Stimulated activated naive CD8-positive, alpha-beta T cell treated with anti-CD3 and anti-CD28 coated beads, Interleukin-15, Interleukin-2, amounts not matched to agents 100 ng/mL and 50 ng/mL, for 24 hours (primary cell): ENCODE data around the gene NR3C1.

Experiments used
- H3K27ac Mint-ChIP-seq: one replicate; pipeline ENCODE4 v1.8.0; 2021; ENCODE audit warnings: mild to moderate bottlenecking, mixed read lengths
- H3K27me3 Mint-ChIP-seq: one replicate; pipeline ENCODE4 v1.8.0; 2021; ENCODE audit warnings: mixed read lengths
- H3K36me3 Mint-ChIP-seq: one replicate; pipeline ENCODE4 v1.8.0; 2021; ENCODE audit warnings: low read depth, mixed read lengths
- H3K4me1 Mint-ChIP-seq: one replicate; pipeline ENCODE4 v1.8.0; 2021; ENCODE audit warnings: low read depth, mixed read lengths
- H3K4me3 Mint-ChIP-seq: one replicate; pipeline ENCODE4 v1.8.0; 2021; ENCODE audit warnings: mild to moderate bottlenecking, mixed read lengths
- H3K9me3 Mint-ChIP-seq: one replicate; pipeline ENCODE4 v1.8.0; 2021; ENCODE audit warnings: mixed read lengths

NR3C1 gene

GRCh38 chr5:143373076-143373475 is 30.4 kb downstream of the NR3C1 start:
- H3K27me3 Mint-ChIP-seq = no peaks in the 10 kb centered on the region
- H3K27ac Mint-ChIP-seq = no peak overlapping the region
- H3K4me1 Mint-ChIP-seq = peaks cover 65% of the 10 kb centered on the region
- H3K9me3 Mint-ChIP-seq = no peaks in the 10 kb centered on the region
- peaks cover 32% of the 10 kb centered on the region for H3K36me3 Mint-ChIP-seq
- H3K4me3 Mint-ChIP-seq = no peak overlapping the region

- Mint-ChIP-seq H3K4me3 (no peak overlapping the region), H3K27ac (no peak overlapping the region), H3K9me3 (no peaks in the 10 kb centered on the region), H3K36me3 (peaks cover 38% of the 10 kb centered on the region), H3K27me3 (no peaks in the 10 kb centered on the region), H3K4me1 (peaks cover 63% of the 10 kb centered on the region)
Observed at GRCh38 chr5:143372187-143372829, 31.2 kb downstream of the NR3C1 start.

- H3K4me3 Mint-ChIP-seq = no peak overlapping the region
- H3K9me3 Mint-ChIP-seq = peaks cover 5% of the 10 kb centered on the region
- H3K27me3 Mint-ChIP-seq = no peaks in the 10 kb centered on the region
- no peak overlapping the region for H3K27ac Mint-ChIP-seq
- peaks cover 63% of the 10 kb centered on the region for H3K4me1 Mint-ChIP-seq
- peaks cover 48% of the 10 kb centered on the region for H3K36me3 Mint-ChIP-seq
Observed at GRCh38 chr5:143370440-143370839, 33.0 kb downstream of the NR3C1 start.

- peaks cover 78% of the 10 kb centered on the region for H3K4me1 Mint-ChIP-seq
- H3K36me3 Mint-ChIP-seq = peaks cover 63% of the 10 kb centered on the region
- H3K27me3 Mint-ChIP-seq = no peaks in the 10 kb centered on the region
- H3K27ac Mint-ChIP-seq = peak overlapping the region; percentile 66
- no peak overlapping the region for H3K4me3 Mint-ChIP-seq
- peaks cover 19% of the 10 kb centered on the region for H3K9me3 Mint-ChIP-seq
Observed at GRCh38 chr5:143364061-143364460, 39.4 kb downstream of the NR3C1 start.

GRCh38 chr5:143362664-143363227 is 40.7 kb downstream of the NR3C1 start:
- Mint-ChIP-seq H3K27me3 (no peaks in the 10 kb centered on the region), H3K4me3 (no peak overlapping the region), H3K4me1 (peaks cover 83% of the 10 kb centered on the region), H3K36me3 (peaks cover 56% of the 10 kb centered on the region), H3K9me3 (peaks cover 19% of the 10 kb centered on the region), H3K27ac (no peak overlapping the region)

GRCh38 chr5:143361438-143361837 is 42.0 kb downstream of the NR3C1 start:
- H3K36me3 Mint-ChIP-seq = peaks cover 50% of the 10 kb centered on the region
- no peaks in the 10 kb centered on the region for H3K27me3 Mint-ChIP-seq
- H3K9me3 Mint-ChIP-seq = peaks cover 19% of the 10 kb centered on the region
- no peak overlapping the region for H3K4me3 Mint-ChIP-seq
- H3K4me1 Mint-ChIP-seq = peaks cover 85% of the 10 kb centered on the region
- H3K27ac Mint-ChIP-seq = no peak overlapping the region

GRCh38 chr5:143360755-143361154 is 42.7 kb downstream of the NR3C1 start:
- Mint-ChIP-seq H3K9me3 (peaks cover 17% of the 10 kb centered on the region), H3K4me3 (no peak overlapping the region), H3K36me3 (peaks cover 44% of the 10 kb centered on the region), H3K27me3 (no peaks in the 10 kb centered on the region), H3K4me1 (peaks cover 85% of the 10 kb centered on the region), H3K27ac (no peak overlapping the region)

- peaks cover 10% of the 10 kb centered on the region for H3K9me3 Mint-ChIP-seq
- H3K4me1 Mint-ChIP-seq = peaks cover 86% of the 10 kb centered on the region
- H3K27ac Mint-ChIP-seq = no peak overlapping the region
Observed at GRCh38 chr5:143359869-143360268, 43.6 kb downstream of the NR3C1 start.

GRCh38 chr5:143356855-143357583 is 46.5 kb downstream of the NR3C1 start:
- peaks cover 90% of the 10 kb centered on the region for H3K4me1 Mint-ChIP-seq
- no peaks in the 10 kb centered on the region for H3K27me3 Mint-ChIP-seq
- no peak overlapping the region for H3K4me3 Mint-ChIP-seq
- H3K36me3 Mint-ChIP-seq = peaks cover 24% of the 10 kb centered on the region
- no peaks in the 10 kb centered on the region for H3K9me3 Mint-ChIP-seq
- H3K27ac Mint-ChIP-seq = peak overlapping the region; percentile 15

More at GRCh38 chr5:143359869-143360268, 43.6 kb downstream of the NR3C1 start:
- Mint-ChIP-seq H3K36me3 (peaks cover 36% of the 10 kb centered on the region), H3K4me3 (no peak overlapping the region), H3K27me3 (no peaks in the 10 kb centered on the region)

- Mint-ChIP-seq H3K9me3 (no peaks in the 10 kb centered on the region), H3K4me3 (no peak overlapping the region), H3K4me1 (peaks cover 82% of the 10 kb centered on the region), H3K27me3 (no peaks in the 10 kb centered on the region), H3K27ac (no peak overlapping the region), H3K36me3 (peaks cover 18% of the 10 kb centered on the region)
Observed at GRCh38 chr5:143355710-143356109, 47.8 kb downstream of the NR3C1 start.

- Mint-ChIP-seq H3K4me1 (peaks cover 68% of the 10 kb centered on the region), H3K4me3 (peak overlapping the region; percentile 73), H3K36me3 (peaks cover 18% of the 10 kb centered on the region), H3K9me3 (no peaks in the 10 kb centered on the region), H3K27me3 (no peaks in the 10 kb centered on the region), H3K27ac (peak overlapping the region; percentile 49)
Observed at GRCh38 chr5:143354025-143354424, 49.5 kb downstream of the NR3C1 start.

- peak overlapping the region; percentile 49 for H3K27ac Mint-ChIP-seq
- H3K27me3 Mint-ChIP-seq = no peaks in the 10 kb centered on the region
- peak overlapping the region; percentile 73 for H3K4me3 Mint-ChIP-seq
- H3K36me3 Mint-ChIP-seq = peaks cover 20% of the 10 kb centered on the region
- H3K9me3 Mint-ChIP-seq = no peaks in the 10 kb centered on the region
- H3K4me1 Mint-ChIP-seq = peaks cover 60% of the 10 kb centered on the region
Observed at GRCh38 chr5:143352691-143353090, 50.8 kb downstream of the NR3C1 start.

GRCh38 chr5:143350751-143351602 is 52.5 kb downstream of the NR3C1 start:
- H3K36me3 Mint-ChIP-seq = peaks cover 19% of the 10 kb centered on the region
- H3K4me1 Mint-ChIP-seq = peaks cover 47% of the 10 kb centered on the region
- H3K9me3 Mint-ChIP-seq = no peaks in the 10 kb centered on the region
- no peak overlapping the region for H3K4me3 Mint-ChIP-seq
- no peaks in the 10 kb centered on the region for H3K27me3 Mint-ChIP-seq
- no peak overlapping the region for H3K27ac Mint-ChIP-seq

GRCh38 chr5:143350341-143350740 is 53.1 kb downstream of the NR3C1 start:
- Mint-ChIP-seq H3K27me3 (no peaks in the 10 kb centered on the region), H3K9me3 (no peaks in the 10 kb centered on the region), H3K4me1 (peaks cover 44% of the 10 kb centered on the region), H3K4me3 (no peak overlapping the region), H3K36me3 (peaks cover 19% of the 10 kb centered on the region), H3K27ac (no peak overlapping the region)

- Mint-ChIP-seq H3K4me1 (peaks cover 37% of the 10 kb centered on the region), H3K27ac (no peak overlapping the region), H3K36me3 (peaks cover 23% of the 10 kb centered on the region), H3K27me3 (no peaks in the 10 kb centered on the region), H3K4me3 (no peak overlapping the region), H3K9me3 (no peaks in the 10 kb centered on the region)
Observed at GRCh38 chr5:143349177-143349576, 54.3 kb downstream of the NR3C1 start.
